ENCODE measurements around the gene AAGAB.
"Not testable (repeated sequence)": the region's sequence is repeated elsewhere in the genome, so short reads cannot be mapped to it uniquely, and the experiment has no call there.

Gene AAGAB

GRCh38 chr15:67290319-67290718 lies 35.9 kb upstream of the AAGAB start:
- no peak for DNase-seq
- Histone ChIP-seq H3K27me3 (replicated peaks) (no peaks in the 10 kb centered on the region), H3K36me3 (replicated peaks) (no peaks in the 10 kb centered on the region), H3K4me3 (ENCODE audit: low read depth, low read length) (no peak overlapping the region), H3K27ac (no peak overlapping the region)
- in situ Hi-C loops (cut with HindIII; ENCODE audit: low pct_ligation_motif_present, low sequenced_read_pairs) = no loop called here
- TF ChIP-seq, protein P1, sequence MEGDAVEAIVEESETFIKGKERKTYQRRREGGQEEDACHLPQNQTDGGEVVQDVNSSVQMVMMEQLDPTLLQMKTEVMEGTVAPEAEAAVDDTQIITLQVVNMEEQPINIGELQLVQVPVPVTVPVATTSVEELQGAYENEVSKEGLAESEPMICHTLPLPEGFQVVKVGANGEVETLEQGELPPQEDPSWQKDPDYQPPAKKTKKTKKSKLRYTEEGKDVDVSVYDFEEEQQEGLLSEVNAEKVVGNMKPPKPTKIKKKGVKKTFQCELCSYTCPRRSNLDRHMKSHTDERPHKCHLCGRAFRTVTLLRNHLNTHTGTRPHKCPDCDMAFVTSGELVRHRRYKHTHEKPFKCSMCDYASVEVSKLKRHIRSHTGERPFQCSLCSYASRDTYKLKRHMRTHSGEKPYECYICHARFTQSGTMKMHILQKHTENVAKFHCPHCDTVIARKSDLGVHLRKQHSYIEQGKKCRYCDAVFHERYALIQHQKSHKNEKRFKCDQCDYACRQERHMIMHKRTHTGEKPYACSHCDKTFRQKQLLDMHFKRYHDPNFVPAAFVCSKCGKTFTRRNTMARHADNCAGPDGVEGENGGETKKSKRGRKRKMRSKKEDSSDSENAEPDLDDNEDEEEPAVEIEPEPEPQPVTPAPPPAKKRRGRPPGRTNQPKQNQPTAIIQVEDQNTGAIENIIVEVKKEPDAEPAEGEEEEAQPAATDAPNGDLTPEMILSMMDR (IDR thresholded peaks at IDR 0.05; ENCODE audit: low read depth, low read length, missing control alignments) = no peak

DNA sequence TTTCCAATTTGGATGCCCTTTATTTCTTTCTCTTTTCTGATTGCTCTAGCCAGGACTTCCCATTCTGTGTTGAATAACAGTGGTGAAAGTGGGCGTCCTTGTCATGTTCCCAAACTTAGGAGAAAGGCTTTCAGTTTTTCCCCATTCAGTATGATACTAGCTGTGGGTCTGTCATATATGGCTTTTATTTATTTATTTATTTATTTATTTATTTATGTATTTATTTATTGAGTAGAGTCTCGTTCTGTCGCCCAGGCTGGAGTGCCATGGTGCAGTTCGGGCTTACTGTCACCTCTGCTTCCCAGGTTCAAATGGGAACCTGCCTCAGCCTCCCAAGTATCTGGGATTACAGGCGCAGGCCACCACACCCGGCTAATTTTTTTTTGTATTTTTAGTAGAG lies 31.9 kb upstream of the AAGAB start:
- H3K27ac ChIP-seq; H3K4me3 ChIP-seq (ENCODE audit: low read depth, low read length); H3K27me3 ChIP-seq (replicated peaks); DNase-seq; in situ Hi-C loops (cut with HindIII; ENCODE audit: low pct_ligation_motif_present, low sequenced_read_pairs); H3K36me3 ChIP-seq (replicated peaks): not testable (repeated sequence)

GRCh38 chr15:67285625-67286024 lies 31.2 kb upstream of the AAGAB start:
- in situ Hi-C loops (cut with HindIII; ENCODE audit: low pct_ligation_motif_present, low sequenced_read_pairs); DNase-seq; H3K4me3 ChIP-seq (ENCODE audit: low read depth, low read length); H3K36me3 ChIP-seq (replicated peaks); H3K27ac ChIP-seq; H3K27me3 ChIP-seq (replicated peaks): not testable (repeated sequence)

- no peaks in the 10 kb centered on the region for H3K27me3 ChIP-seq (replicated peaks)
- no peak overlapping the region for H3K4me3 ChIP-seq (ENCODE audit: low read depth, low read length)
- TF ChIP-seq, protein P1 (IDR thresholded peaks at IDR 0.05; ENCODE audit: low read depth, low read length, missing control alignments) = no peak
- no peaks in the 10 kb centered on the region for H3K36me3 ChIP-seq (replicated peaks)
- no peak overlapping the region for H3K27ac ChIP-seq
- no peak for DNase-seq
- in situ Hi-C loops (cut with HindIII; ENCODE audit: low pct_ligation_motif_present, low sequenced_read_pairs) = no loop called here
Observed at GRCh38 chr15:67281714-67282113, 27.3 kb upstream of the AAGAB start.

GRCh38 chr15:67280217-67280616 lies 25.8 kb upstream of the AAGAB start:
- TF ChIP-seq, protein P1 (IDR thresholded peaks at IDR 0.05; ENCODE audit: low read depth, low read length, missing control alignments) = no peak
- H3K27me3 ChIP-seq (replicated peaks) = no peaks in the 10 kb centered on the region
- H3K4me3 ChIP-seq (ENCODE audit: low read depth, low read length) = no peak overlapping the region
- in situ Hi-C loops (cut with HindIII; ENCODE audit: low pct_ligation_motif_present, low sequenced_read_pairs) = no loop called here
- H3K27ac ChIP-seq = no peak overlapping the region
- no peaks in the 10 kb centered on the region for H3K36me3 ChIP-seq (replicated peaks)
- DNase-seq = no peak

DNA sequence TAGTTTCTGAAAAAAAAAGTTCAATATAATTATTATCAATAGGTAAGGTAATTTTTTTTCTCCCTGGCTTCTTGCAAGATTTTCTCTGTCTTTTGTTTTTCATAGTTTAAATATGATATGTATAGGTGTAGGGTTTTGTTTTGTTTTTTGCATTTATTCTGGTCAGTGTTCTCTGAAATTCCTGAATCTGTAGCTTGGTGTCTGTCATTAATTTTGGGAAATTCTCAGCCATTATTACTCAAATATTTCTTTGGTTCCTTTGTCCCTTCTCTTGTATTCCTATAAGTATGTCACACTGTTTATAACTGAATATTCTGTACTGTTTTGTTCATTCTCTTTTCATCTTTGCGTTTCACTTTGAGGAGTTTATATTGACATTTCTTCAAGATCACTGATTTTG lies 22.2 kb upstream of the AAGAB start:
- Histone ChIP-seq H3K27me3 (replicated peaks) (no peaks in the 10 kb centered on the region), H3K36me3 (replicated peaks) (no peaks in the 10 kb centered on the region), H3K4me3 (ENCODE audit: low read depth, low read length) (no peak overlapping the region), H3K27ac (no peak overlapping the region)
- in situ Hi-C loops (cut with HindIII; ENCODE audit: low pct_ligation_motif_present, low sequenced_read_pairs) = no loop called here
- DNase-seq = no peak
- TF ChIP-seq, protein P1 (IDR thresholded peaks at IDR 0.05; ENCODE audit: low read depth, low read length, missing control alignments) = no peak

DNA sequence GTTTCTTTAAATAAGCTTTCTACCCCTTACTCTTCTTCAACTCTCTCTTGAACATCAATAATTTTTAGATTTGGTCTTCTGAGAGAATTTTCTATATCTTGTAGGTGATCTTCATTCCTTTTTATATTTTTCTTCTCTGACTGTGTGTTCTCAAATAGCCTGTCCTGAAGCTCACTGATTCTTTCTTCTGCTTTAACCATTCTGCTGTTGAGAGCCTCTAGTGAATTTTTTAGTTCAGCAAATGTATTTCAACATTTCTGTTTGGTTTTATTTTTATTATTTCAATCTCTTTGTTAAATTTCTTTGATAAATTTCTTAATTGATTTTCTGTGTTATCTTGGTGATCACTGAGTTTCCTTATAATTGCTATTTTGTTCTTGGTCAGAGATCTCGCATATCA lies 19.8 kb upstream of the AAGAB start:
- TF ChIP-seq, protein P1 (IDR thresholded peaks at IDR 0.05; ENCODE audit: low read depth, low read length, missing control alignments) = no peak
- in situ Hi-C loops (cut with HindIII; ENCODE audit: low pct_ligation_motif_present, low sequenced_read_pairs) = no loop called here
- H3K27me3 ChIP-seq (replicated peaks) = no peaks in the 10 kb centered on the region
- DNase-seq = no peak
- no peaks in the 10 kb centered on the region for H3K36me3 ChIP-seq (replicated peaks)
- no peak overlapping the region for H3K27ac ChIP-seq
- H3K4me3 ChIP-seq (ENCODE audit: low read depth, low read length) = no peak overlapping the region
